Panc1 (cell line): ENCODE measurements around the gene CCDC85C.

Source experiments
- CTCF ChIP-seq: fragments of 450-650 bp; IDR thresholded peaks from 2 replicates; pipeline ENCODE4 v1.5.1; 2017; ENCODE audit warnings: mild to moderate bottlenecking
- REST ChIP-seq, 2 experiments: IDR thresholded peaks; 2 replicates each; pipeline ENCODE4 v1.6.1; 2011 to 2012; ENCODE audit warnings: low read depth in 2 of 2, control low read depth in 1 of 2, low read length in 1 of 2, mild to moderate bottlenecking in 1 of 2, moderate library complexity in 1 of 2; ENCODE audit not compliant: insufficient read depth in 1 of 2

GRCh38 chr14:99556134-99556791 lies 47.7 kb downstream of the CCDC85C start:
- no peak for TF ChIP-seq REST (IDR thresholded peaks at IDR 0.05; ENCODE audit: insufficient read depth in 1 of 2, low read depth in 2 of 2, low read length in 1 of 2)
- TF ChIP-seq CTCF = no peak
